K562 (cell line): ENCODE data around the gene SCMH1.

ENCODE experiments used
- RFX1 ChIP-seq: fragments of 450-650 bp; IDR thresholded peaks from 2 replicates; pipeline ENCODE4 v1.6.1; 2016; ENCODE audit warnings: mild to moderate bottlenecking, moderate library complexity
- SIN3A ChIP-seq, 2 experiments: fragments of 150-350 bp in 1 of 2; IDR thresholded peaks; 2 replicates each; pipeline ENCODE4 v1.6.1; 2011 to 2016; ENCODE audit warnings: borderline replicate concordance in 2 of 2, low read depth in 2 of 2, low read length in 2 of 2, mild to moderate bottlenecking in 2 of 2, moderate library complexity in 2 of 2; ENCODE audit not compliant: control insufficient read depth in 1 of 2
- SMAD4 ChIP-seq: fragments of 250-450 bp; sonication (Bioruptor Pico); conservative IDR thresholded peaks from 2 replicates; pipeline ENCODE4 v1.8.0; 2021; ENCODE audit warnings: inconsistent platforms, mild to moderate bottlenecking, moderate library complexity
- TAF15 ChIP-seq: fragments of 200-400 bp; formaldehyde crosslinking; IDR thresholded peaks from 2 replicates; pipeline ENCODE4 v1.6.1; 2017; ENCODE audit warnings: mild to moderate bottlenecking, low read depth, low read length, moderate library complexity
- TF ChIP-seq, protein P1 (sequence below): sonication (generic); formaldehyde crosslinking; IDR thresholded peaks from 2 replicates; pipeline ENCODE4 v1.8.0; 2022; ENCODE audit warnings: missing genetic modification reagents, mild to moderate bottlenecking, borderline replicate concordance
- TF ChIP-seq, protein P2 (sequence below): sonication (generic); formaldehyde crosslinking; IDR thresholded peaks from 2 replicates; pipeline ENCODE4 v1.8.0; 2023; ENCODE audit warnings: mild to moderate bottlenecking, missing genetic modification reagents

DNA sequence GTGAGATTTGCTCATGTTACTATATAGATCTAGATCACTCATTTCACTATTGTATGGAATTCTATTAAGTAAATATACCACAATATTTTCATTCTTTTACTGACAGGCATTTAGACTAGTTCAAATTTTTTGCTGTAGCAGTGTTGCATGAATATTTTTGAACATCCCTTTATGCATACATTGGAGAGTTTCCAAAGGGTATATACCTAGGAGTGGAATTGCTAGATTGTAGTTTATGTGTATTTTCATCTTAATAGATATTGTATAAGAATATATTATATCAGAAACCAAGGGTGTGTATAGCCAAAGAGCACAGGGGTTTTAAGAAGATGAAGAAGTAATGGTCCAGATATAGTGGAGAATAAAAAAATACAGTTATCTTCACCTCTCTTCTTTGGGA, 6.2 kb downstream of the SCMH1 start:
- no peak for TF ChIP-seq SMAD4
- no peak for TF ChIP-seq RFX1
- TF ChIP-seq, protein P1, sequence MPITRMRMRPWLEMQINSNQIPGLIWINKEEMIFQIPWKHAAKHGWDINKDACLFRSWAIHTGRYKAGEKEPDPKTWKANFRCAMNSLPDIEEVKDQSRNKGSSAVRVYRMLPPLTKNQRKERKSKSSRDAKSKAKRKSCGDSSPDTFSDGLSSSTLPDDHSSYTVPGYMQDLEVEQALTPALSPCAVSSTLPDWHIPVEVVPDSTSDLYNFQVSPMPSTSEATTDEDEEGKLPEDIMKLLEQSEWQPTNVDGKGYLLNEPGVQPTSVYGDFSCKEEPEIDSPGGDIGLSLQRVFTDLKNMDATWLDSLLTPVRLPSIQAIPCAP = no peak
- TF ChIP-seq, protein P2, sequence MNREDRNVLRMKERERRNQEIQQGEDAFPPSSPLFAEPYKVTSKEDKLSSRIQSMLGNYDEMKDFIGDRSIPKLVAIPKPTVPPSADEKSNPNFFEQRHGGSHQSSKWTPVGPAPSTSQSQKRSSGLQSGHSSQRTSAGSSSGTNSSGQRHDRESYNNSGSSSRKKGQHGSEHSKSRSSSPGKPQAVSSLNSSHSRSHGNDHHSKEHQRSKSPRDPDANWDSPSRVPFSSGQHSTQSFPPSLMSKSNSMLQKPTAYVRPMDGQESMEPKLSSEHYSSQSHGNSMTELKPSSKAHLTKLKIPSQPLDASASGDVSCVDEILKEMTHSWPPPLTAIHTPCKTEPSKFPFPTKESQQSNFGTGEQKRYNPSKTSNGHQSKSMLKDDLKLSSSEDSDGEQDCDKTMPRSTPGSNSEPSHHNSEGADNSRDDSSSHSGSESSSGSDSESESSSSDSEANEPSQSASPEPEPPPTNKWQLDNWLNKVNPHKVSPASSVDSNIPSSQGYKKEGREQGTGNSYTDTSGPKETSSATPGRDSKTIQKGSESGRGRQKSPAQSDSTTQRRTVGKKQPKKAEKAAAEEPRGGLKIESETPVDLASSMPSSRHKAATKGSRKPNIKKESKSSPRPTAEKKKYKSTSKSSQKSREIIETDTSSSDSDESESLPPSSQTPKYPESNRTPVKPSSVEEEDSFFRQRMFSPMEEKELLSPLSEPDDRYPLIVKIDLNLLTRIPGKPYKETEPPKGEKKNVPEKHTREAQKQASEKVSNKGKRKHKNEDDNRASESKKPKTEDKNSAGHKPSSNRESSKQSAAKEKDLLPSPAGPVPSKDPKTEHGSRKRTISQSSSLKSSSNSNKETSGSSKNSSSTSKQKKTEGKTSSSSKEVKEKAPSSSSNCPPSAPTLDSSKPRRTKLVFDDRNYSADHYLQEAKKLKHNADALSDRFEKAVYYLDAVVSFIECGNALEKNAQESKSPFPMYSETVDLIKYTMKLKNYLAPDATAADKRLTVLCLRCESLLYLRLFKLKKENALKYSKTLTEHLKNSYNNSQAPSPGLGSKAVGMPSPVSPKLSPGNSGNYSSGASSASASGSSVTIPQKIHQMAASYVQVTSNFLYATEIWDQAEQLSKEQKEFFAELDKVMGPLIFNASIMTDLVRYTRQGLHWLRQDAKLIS (CRISPR knock-in tag) = no peak
- TF ChIP-seq TAF15 = no peak
- no peak for TF ChIP-seq SIN3A (IDR thresholded peaks at IDR 0.05; ENCODE audit: borderline replicate concordance in 2 of 2, control insufficient read depth in 1 of 2, low read depth in 2 of 2, low read length in 2 of 2)
